Activated CD4-positive, alpha-beta T cell treated with anti-CD3 and anti-CD28 coated beads, Interleukin-2, Interleukin-6, amounts not matched to agents 100 ng/mL and 50 ng/mL, durations not matched to agents 16 hours and 8 hours (primary cell): ENCODE measurements around the gene TYK2.

Experiments used
- DNase-seq: peaks from one replicate; pipeline ENCODE4 v3.0.0-alpha.2; 2020

The TYK2 gene

DNA sequence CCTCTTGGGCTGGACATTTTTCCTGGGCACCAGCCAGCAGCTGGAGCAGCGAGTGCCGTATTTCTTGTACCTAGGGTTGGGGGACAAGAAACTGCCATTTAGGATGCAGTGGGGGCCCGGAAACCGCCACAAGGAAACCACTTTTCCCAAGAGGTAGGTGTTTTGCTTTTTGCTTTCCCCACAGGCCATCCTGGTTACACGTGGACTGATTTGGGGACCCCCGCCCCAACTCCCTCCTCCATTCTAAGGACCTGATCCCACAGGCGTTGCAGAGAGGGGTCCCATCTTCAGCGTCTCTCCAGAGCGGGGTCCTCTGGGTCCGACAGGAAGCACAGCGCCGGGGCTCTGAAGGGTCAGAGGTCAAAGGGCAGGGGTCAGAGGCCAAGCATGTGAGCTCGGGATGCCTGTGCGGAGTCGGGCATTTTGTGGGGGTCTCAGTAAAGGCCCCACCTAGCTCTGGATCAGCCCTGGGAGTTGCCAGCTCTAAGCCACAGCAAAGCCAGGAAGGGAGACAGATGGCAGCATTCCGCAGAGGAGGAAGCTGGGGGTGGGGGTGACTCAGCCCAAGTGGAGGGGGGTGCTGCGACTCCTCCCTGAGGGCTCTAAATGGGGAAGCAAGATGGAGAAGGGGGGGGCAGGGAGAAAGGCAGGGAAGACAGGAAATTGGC, 75.1 kb downstream of the TYK2 start:
- DNase-seq: no peak
